ENCODE data around the gene MMP10.
"Not testable (repeated sequence)": the region's sequence is repeated elsewhere in the genome, so short reads cannot be mapped to it uniquely, and the experiment has no call there.

MMP10 gene

GRCh38 chr11:102733232-102733875, 47.1 kb downstream of the MMP10 start:
- DNase-seq (ENCODE audit: low read depth), result peak; percentile 45
- no peak overlapping the region for H3K4me3 ChIP-seq (ENCODE audit: low read depth, low read length)
- TF ChIP-seq CTCF (IDR thresholded peaks at IDR 0.05; ENCODE audit: control insufficient read depth, extremely low read depth, insufficient read depth), result peak; percentile 92

- H3K4me3 ChIP-seq (ENCODE audit: low read depth, low read length); DNase-seq (ENCODE audit: low read depth): not testable (repeated sequence)
Observed at GRCh38 chr11:102730944-102731343, 49.5 kb downstream of the MMP10 start.

- TF ChIP-seq CTCF (IDR thresholded peaks at IDR 0.05; ENCODE audit: control insufficient read depth, extremely low read depth, insufficient read depth), result no peak
- DNase-seq (ENCODE audit: low read depth), result no peak
- no peak overlapping the region for H3K4me3 ChIP-seq (ENCODE audit: low read depth, low read length)
Observed at GRCh38 chr11:102729849-102730815, 50.3 kb downstream of the MMP10 start.

- H3K4me3 ChIP-seq (ENCODE audit: low read depth, low read length), result no peak overlapping the region
- DNase-seq (ENCODE audit: low read depth), result no peak
Observed at GRCh38 chr11:102727890-102728289, 52.5 kb downstream of the MMP10 start.

GRCh38 chr11:102724904-102725500, 55.4 kb downstream of the MMP10 start, which contains the start of gene MMP8:
TSS of gene MMP8 (minus strand) at chr11:102724954. CDS start at chr11:102724855, 99 bp downstream.
- TF ChIP-seq CTCF (IDR thresholded peaks at IDR 0.05; ENCODE audit: control insufficient read depth, extremely low read depth, insufficient read depth), result no peak
- no peak for DNase-seq (ENCODE audit: low read depth)
- no peak within 1 kb of the TSS for H3K4me3 ChIP-seq (ENCODE audit: low read depth, low read length)

More at GRCh38 chr11:102727890-102728289, 52.5 kb downstream of the MMP10 start:
- TF ChIP-seq CTCF (IDR thresholded peaks at IDR 0.05; ENCODE audit: control insufficient read depth, extremely low read depth, insufficient read depth), result no peak

- TF ChIP-seq CTCF (IDR thresholded peaks at IDR 0.05; ENCODE audit: control insufficient read depth, extremely low read depth, insufficient read depth), result no peak
- H3K4me3 ChIP-seq (ENCODE audit: low read depth, low read length), result no peak overlapping the region
- DNase-seq (ENCODE audit: low read depth), result no peak
Observed at GRCh38 chr11:102722821-102723220, 57.6 kb downstream of the MMP10 start.
